ENCODE data around the gene MRTO4. TPM values are rescaled to one million over a fixed set of nuclear protein-coding genes. Genes with fewer than 3 reads are reported as not detected.

MRTO4 gene
- total and polyA plus RNA-seq, 9 of the 15 experiments (the other 6 are each of a cell fraction or from before 2014, with no cell fraction given), result 62.0 to 173 (median 146) TPM

- peaks cover 61% of the 10 kb centered on the region for H3K36me3 ChIP-seq (ENCODE audit: control insufficient read depth, insufficient read depth, low read length)
- TF ChIP-seq HMBOX1 (IDR thresholded peaks at IDR 0.05) (no peak), YBX1 (IDR thresholded peaks at IDR 0.05) (no peak), CC2D1A (IDR thresholded peaks at IDR 0.05) (no peak), MNT (conservative IDR thresholded peaks at IDR 0.05) (peak; percentile 53 to 91), KDM4B (IDR thresholded peaks at IDR 0.05; ENCODE audit: borderline replicate concordance in 2 of 2, low read depth in 1 of 2) (peak in 1 of 2 experiments; percentile 69; a peak in 1 of 4 replicates), MEF2A (IDR thresholded peaks at IDR 0.05; ENCODE audit: control insufficient read depth, low read depth, low read length) (no peak; the same call in 1 of the 2 replicates), CGGBP1 (CRISPR knock-in tag; IDR thresholded peaks at IDR 0.05) (peak; percentile 29; the same call in 1 of the 2 replicates), ARID4B (CRISPR knock-in tag; IDR thresholded peaks at IDR 0.05) (peak; percentile 85; the same call in 1 of the 2 replicates), MECOM (CRISPR knock-in tag; IDR thresholded peaks at IDR 0.05) (no peak), NUFIP1 (IDR thresholded peaks at IDR 0.05; ENCODE audit: partially characterized antibody) (no peak), ZNF395 (CRISPR knock-in tag; IDR thresholded peaks at IDR 0.05) (peak; percentile 62; the same call in 1 of the 2 replicates), TCF3 (CRISPR knock-in tag; IDR thresholded peaks at IDR 0.05) (peak; percentile 4)
These were observed 41.4 kb upstream of the MRTO4 start, which contains the start of gene UBR4 for GRCh38 chr1:19209990-19210771. UBR4 (minus strand) TSS chr1:19210266; CDS start chr1:19210248, 18 bp downstream.

More at GRCh38 chr1:19209990-19210771, 41.4 kb upstream of the MRTO4 start, which contains the start of gene UBR4:
- Histone ChIP-seq H3K27ac (ENCODE audit: extremely low read depth, low read depth, low read length) (peak within 1 kb of the TSS; percentile 97), H3K4me3 (peak within 1 kb of the TSS; percentile 84), H4K20me1 (replicated peaks; ENCODE audit: control insufficient read depth, insufficient read depth, low read length) (peaks cover 22% of the 10 kb centered on the region), H3K9ac (ENCODE audit: insufficient read depth in 1 of 2, low read depth in 2 of 2, low read length in 2 of 2) (peak within 1 kb of the TSS; percentile 98 to 99), H3K9me3 (replicated peaks; ENCODE audit: control insufficient read depth, insufficient read depth, low read depth, low read length) (no peaks in the 10 kb centered on the region), H2AFZ (ENCODE audit: low read depth, low read length) (peak within 1 kb of the TSS; percentile 84), H3K9me1 (ENCODE audit: control insufficient read depth, insufficient read depth, low read length) (peaks cover 10% of the 10 kb centered on the region), H3K27me3 (ENCODE audit: control insufficient read depth in 2 of 2, insufficient read depth in 2 of 2, low read length in 2 of 2) (no peaks in the 10 kb centered on the region), H3K4me2 (ENCODE audit: insufficient read depth, low read length) (peak within 1 kb of the TSS; percentile 100), H3K4me1 (replicated peaks in 1 of 2; ENCODE audit: control insufficient read depth in 2 of 2, insufficient read depth in 2 of 2, low read length in 2 of 2) (peaks cover 18 to 39% of the 10 kb centered on the region in 2 experiments), H3K79me2 (ENCODE audit: control insufficient read depth, insufficient read depth, low read length) (peaks cover 99% of the 10 kb centered on the region)
- ATAC-seq, result peak; percentile 88
- intact Hi-C loops (cut with micrococcal nuclease) (loop anchor here (2.0 kb wide), 1 partner anchor 31 kb away; no protein-coding TSS in a partner anchor), in situ Hi-C loops (cut with MboI) (no loop called here)
- ChIA-PET POLR2A (interaction anchor here (0.5 to 6.4 kb wide), 23 partner anchors 8 to 444 kb away, joined by 3 to 45 read pairs (median 3); no protein-coding TSS in a partner anchor), CTCF (ENCODE audit: low intra/inter-chr PET ratio) (no interaction called here)
- BruUV-seq (replicated peaks), result no TSS peak
- peak; percentile 88 for FAIRE-seq
- WGBS (ENCODE audit: insufficient coverage, low coverage, missing lambda C conversion rate), result under 1% methylated on average over 65 of the region's 80 CpGs
- peak; percentile 93 to 100 (median 94) for DNase-seq (ENCODE audit: extremely low read depth in 1 of 4, low spot score in 3 of 4)

All from K562 (cell line).